Parathyroid adenoma (tissue), 2 donors: ENCODE measurements around the gene ARHGAP6.

Experiments
- H2AFZ ChIP-seq: fragments of 300-600 bp; sonication (generic); one replicate; pipeline ENCODE4 v1.7.0; 2017; ENCODE audit warnings: antibody characterized with exemption, mild to moderate bottlenecking
- H3K27ac ChIP-seq: fragments of 300-600 bp; sonication (generic); one replicate; pipeline ENCODE4 v1.7.0; 2017
- H3K27me3 ChIP-seq: fragments of 300-600 bp; sonication (generic); one replicate; pipeline ENCODE4 v1.7.0; 2017; ENCODE audit warnings: low read length; ENCODE audit not compliant: control insufficient read depth, insufficient read depth
- H3K36me3 ChIP-seq: fragments of 300-600 bp; sonication (generic); one replicate; pipeline ENCODE4 v1.7.0; 2017; ENCODE audit warnings: low read length; ENCODE audit not compliant: control insufficient read depth, insufficient read depth
- H3K4me1 ChIP-seq: fragments of 300-600 bp; sonication (generic); one replicate; pipeline ENCODE4 v1.7.0; 2017; ENCODE audit warnings: control low read depth
- H3K4me2 ChIP-seq: fragments of 300-600 bp; sonication (generic); one replicate; pipeline ENCODE4 v1.7.0; 2017; ENCODE audit warnings: low read length
- H3K4me3 ChIP-seq: fragments of 300-600 bp; sonication (generic); one replicate; pipeline ENCODE4 v1.7.0; 2017; ENCODE audit warnings: low read depth, low read length
- H3K79me2 ChIP-seq: fragments of 300-600 bp; sonication (generic); one replicate; pipeline ENCODE4 v1.7.0; 2017; ENCODE audit warnings: control low read depth
- H3K9ac ChIP-seq: fragments of 300-600 bp; sonication (generic); one replicate; pipeline ENCODE4 v1.7.0; 2017; ENCODE audit warnings: mild to moderate bottlenecking
- H3K9me3 ChIP-seq: fragments of 300-600 bp; sonication (generic); one replicate; pipeline ENCODE4 v1.7.0; 2017; ENCODE audit warnings: low read length; ENCODE audit not compliant: control insufficient read depth
- TF ChIP-seq, protein P1 (sequence below): fragments of 300-600 bp; sonication (generic); IDR thresholded peaks from one replicate; pipeline ENCODE4 v1.7.0; 2017; ENCODE audit warnings: antibody characterized with exemption, mild to moderate bottlenecking
- donor health status: primary hyperparathyroidism.

Gene ARHGAP6

GRCh38 chrX:11337292-11338009 is 328.3 kb downstream of the ARHGAP6 start:
- H3K4me1 ChIP-seq = no peaks in the 10 kb centered on the region
- H3K9me3 ChIP-seq = no peaks in the 10 kb centered on the region
- no peak overlapping the region for H2AFZ ChIP-seq
- H3K4me3 ChIP-seq = no peak overlapping the region
- no peak overlapping the region for H3K9ac ChIP-seq
- H3K36me3 ChIP-seq = no peaks in the 10 kb centered on the region
- H3K27ac ChIP-seq = no peak overlapping the region
- TF ChIP-seq, protein P1, sequence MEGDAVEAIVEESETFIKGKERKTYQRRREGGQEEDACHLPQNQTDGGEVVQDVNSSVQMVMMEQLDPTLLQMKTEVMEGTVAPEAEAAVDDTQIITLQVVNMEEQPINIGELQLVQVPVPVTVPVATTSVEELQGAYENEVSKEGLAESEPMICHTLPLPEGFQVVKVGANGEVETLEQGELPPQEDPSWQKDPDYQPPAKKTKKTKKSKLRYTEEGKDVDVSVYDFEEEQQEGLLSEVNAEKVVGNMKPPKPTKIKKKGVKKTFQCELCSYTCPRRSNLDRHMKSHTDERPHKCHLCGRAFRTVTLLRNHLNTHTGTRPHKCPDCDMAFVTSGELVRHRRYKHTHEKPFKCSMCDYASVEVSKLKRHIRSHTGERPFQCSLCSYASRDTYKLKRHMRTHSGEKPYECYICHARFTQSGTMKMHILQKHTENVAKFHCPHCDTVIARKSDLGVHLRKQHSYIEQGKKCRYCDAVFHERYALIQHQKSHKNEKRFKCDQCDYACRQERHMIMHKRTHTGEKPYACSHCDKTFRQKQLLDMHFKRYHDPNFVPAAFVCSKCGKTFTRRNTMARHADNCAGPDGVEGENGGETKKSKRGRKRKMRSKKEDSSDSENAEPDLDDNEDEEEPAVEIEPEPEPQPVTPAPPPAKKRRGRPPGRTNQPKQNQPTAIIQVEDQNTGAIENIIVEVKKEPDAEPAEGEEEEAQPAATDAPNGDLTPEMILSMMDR = no peak
- H3K79me2 ChIP-seq = no peaks in the 10 kb centered on the region
- H3K4me2 ChIP-seq = no peak overlapping the region
- no peaks in the 10 kb centered on the region for H3K27me3 ChIP-seq

DNA sequence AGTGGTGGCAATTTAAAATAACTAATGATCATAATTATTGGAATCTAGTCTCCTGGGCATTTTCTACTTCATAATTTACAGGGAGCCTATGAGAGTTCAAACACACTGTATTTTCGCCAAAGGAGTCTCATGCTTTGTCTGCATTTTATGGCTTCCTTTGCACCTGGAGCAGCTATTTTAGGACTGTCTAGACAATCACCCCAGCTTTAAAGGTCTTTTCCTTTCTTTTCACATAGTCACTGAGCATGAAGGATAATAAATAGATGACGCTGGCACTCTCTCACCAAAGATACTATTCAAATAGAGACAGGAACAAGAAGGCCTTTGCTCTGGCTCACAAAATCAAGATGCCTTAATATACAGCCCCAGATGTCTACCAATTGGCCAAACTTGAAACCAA is 329.5 kb downstream of the ARHGAP6 start:
- H3K9me3 ChIP-seq = no peaks in the 10 kb centered on the region
- no peak overlapping the region for H3K9ac ChIP-seq
- H3K4me3 ChIP-seq = no peak overlapping the region
- H3K79me2 ChIP-seq = no peaks in the 10 kb centered on the region
- TF ChIP-seq, protein P1 = no peak
- H3K27me3 ChIP-seq = no peaks in the 10 kb centered on the region
- no peak overlapping the region for H3K4me2 ChIP-seq
- no peak overlapping the region for H2AFZ ChIP-seq
- H3K36me3 ChIP-seq = no peaks in the 10 kb centered on the region
- H3K4me1 ChIP-seq = no peaks in the 10 kb centered on the region
- no peak overlapping the region for H3K27ac ChIP-seq

GRCh38 chrX:11334165-11334564 is 331.6 kb downstream of the ARHGAP6 start:
- TF ChIP-seq, protein P1 = no peak
- Histone ChIP-seq H2AFZ (no peak overlapping the region), H3K4me3 (no peak overlapping the region), H3K36me3 (no peaks in the 10 kb centered on the region), H3K79me2 (no peaks in the 10 kb centered on the region), H3K27ac (no peak overlapping the region), H3K4me2 (no peak overlapping the region), H3K9ac (no peak overlapping the region), H3K9me3 (no peaks in the 10 kb centered on the region), H3K4me1 (no peaks in the 10 kb centered on the region), H3K27me3 (no peaks in the 10 kb centered on the region)

DNA sequence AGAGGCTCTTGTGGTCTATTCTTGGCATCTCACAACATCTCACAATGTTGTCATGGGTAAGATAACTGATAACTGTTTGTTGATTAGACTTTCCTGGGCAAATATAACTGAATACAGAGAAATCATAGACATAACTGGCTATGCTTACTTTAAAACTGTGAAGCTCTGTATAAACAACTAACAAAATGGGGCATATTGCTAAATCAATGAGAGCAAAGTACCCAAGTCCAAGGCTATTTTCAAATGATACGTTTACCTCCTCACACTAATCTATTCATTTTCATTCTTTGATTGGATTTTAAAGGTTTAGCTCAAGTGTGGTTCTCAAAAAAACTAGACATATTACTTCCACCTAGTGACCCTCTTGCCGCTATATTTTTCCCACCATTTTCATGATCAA is 333.9 kb downstream of the ARHGAP6 start:
- H3K36me3 ChIP-seq = no peaks in the 10 kb centered on the region
- no peaks in the 10 kb centered on the region for H3K9me3 ChIP-seq
- no peaks in the 10 kb centered on the region for H3K79me2 ChIP-seq
- H3K4me1 ChIP-seq = no peaks in the 10 kb centered on the region
- H3K4me3 ChIP-seq = no peak overlapping the region
- no peak overlapping the region for H2AFZ ChIP-seq
- TF ChIP-seq, protein P1 = no peak
- H3K27me3 ChIP-seq = no peaks in the 10 kb centered on the region
- no peak overlapping the region for H3K4me2 ChIP-seq
- no peak overlapping the region for H3K9ac ChIP-seq
- no peak overlapping the region for H3K27ac ChIP-seq

- Histone ChIP-seq H3K4me2 (no peak overlapping the region), H3K36me3 (no peaks in the 10 kb centered on the region), H3K79me2 (no peaks in the 10 kb centered on the region), H3K4me1 (no peaks in the 10 kb centered on the region), H3K9me3 (no peaks in the 10 kb centered on the region), H3K27me3 (no peaks in the 10 kb centered on the region), H3K9ac (no peak overlapping the region), H2AFZ (no peak overlapping the region), H3K4me3 (no peak overlapping the region), H3K27ac (no peak overlapping the region)
- TF ChIP-seq, protein P1 = no peak
Measured at GRCh38 chrX:11329021-11329420, 336.7 kb downstream of the ARHGAP6 start.
